Panc1 (cell line): ENCODE results near the gene SCLT1. TPM values are rescaled to one million over a fixed set of nuclear protein-coding genes. Genes with fewer than 3 reads are reported as not detected.

Source experiments
- ATAC-seq: fragments of 200-7000 bp; cut with Tn5 transposase; 2 replicates; pipeline ENCODE4 v1.9.1; 2020; ENCODE audit warnings: mild to moderate bottlenecking, moderate library complexity
- BruUV-seq: library from RNA; stranded (reverse); fragments of 400-500 nt; replicated peaks from 2 replicates; lab custom pipeline; 2021; lab: Mats Ljungman, UMichigan
- CTCF ChIA-PET: fragments of 300-600 bp; sonication (Branson Sonifier 250); formaldehyde crosslinking; loops from one replicate; lab custom pipeline; 2022; ENCODE audit warnings: antibody characterized with exemption; lab: Charles Lee
- POLR2A ChIA-PET: fragments of 300-600 bp; sonication (Branson Sonifier 250); formaldehyde crosslinking; loops from one replicate; lab custom pipeline; 2022; ENCODE audit warnings: antibody characterized with exemption; lab: Charles Lee
- DNase-seq: peaks from one replicate; pipeline ENCODE4 v3.0.0-alpha.2; 2010; ENCODE audit warnings: low read depth, low spot score
- H3K27ac ChIP-seq: 2 replicates; pipeline ENCODE4 v1.5.1; 2011; ENCODE audit warnings: mild to moderate bottlenecking, low read length, inconsistent platforms
- H3K27me3 ChIP-seq: fragments of 200-500 bp; sonication (Bioruptor generic); 2 replicates; pipeline ENCODE4 v1.6.0; 2014; ENCODE audit warnings: low read length, inconsistent platforms; ENCODE audit not compliant: control insufficient read depth, insufficient read depth
- H3K36me3 ChIP-seq: fragments of 200-500 bp; sonication (Bioruptor generic); 2 replicates; pipeline ENCODE4 v1.5.1; 2014; ENCODE audit warnings: inconsistent platforms, mild to moderate bottlenecking, low read length, moderate library complexity; ENCODE audit not compliant: control insufficient read depth, insufficient read depth
- H3K4me1 ChIP-seq: 2 replicates; pipeline ENCODE4 v1.5.1; 2011; ENCODE audit warnings: inconsistent platforms, mild to moderate bottlenecking, low read length, moderate library complexity; ENCODE audit not compliant: control insufficient read depth, insufficient read depth
- H3K4me3 ChIP-seq, 2 experiments: 2 replicates each; pipeline ENCODE4 v1.5.1; 2011 to 2012; ENCODE audit warnings: low read depth in 2 of 2, low read length in 2 of 2, mild to moderate bottlenecking in 2 of 2, inconsistent platforms in 1 of 2, moderate library complexity in 1 of 2
- H3K9me3 ChIP-seq: fragments of 200-500 bp; sonication (Bioruptor generic); 2 replicates; pipeline ENCODE4 v1.5.1; 2014; ENCODE audit warnings: low read depth, mild to moderate bottlenecking, inconsistent platforms, low read length, moderate library complexity; ENCODE audit not compliant: control insufficient read depth, insufficient read depth
- CTCF ChIP-seq: fragments of 450-650 bp; IDR thresholded peaks from 2 replicates; pipeline ENCODE4 v1.5.1; 2017; ENCODE audit warnings: mild to moderate bottlenecking
- POLR2AphosphoS5 ChIP-seq: IDR thresholded peaks from 2 replicates; pipeline ENCODE4 v1.6.1; 2012; ENCODE audit warnings: mild to moderate bottlenecking, low read depth, low read length, moderate library complexity
- SIN3A ChIP-seq: IDR thresholded peaks from 2 replicates; pipeline ENCODE4 v1.6.1; 2012; ENCODE audit warnings: low read depth, mild to moderate bottlenecking, low read length, moderate library complexity, borderline replicate concordance; ENCODE audit not compliant: insufficient read depth
- TCF7L2 ChIP-seq: IDR thresholded peaks from 2 replicates; pipeline ENCODE4 v1.6.1; 2011; ENCODE audit warnings: mild to moderate bottlenecking, low read depth, low read length, inconsistent platforms
- in situ Hi-C: cut with HindIII; loops from 2 replicates; pipeline ENCODE4 v1.10.0; 2016; ENCODE audit warnings: low sequenced_read_pairs, low pct_unique_long_range_greater_than_20kb
- intact Hi-C: fragments of 100-400 bp; cut with micrococcal nuclease; formaldehyde crosslinking; loops from one replicate; pipeline ENCODE4 v1.10.0; 2022; ENCODE audit not compliant: unreplicated experiment
- total RNA-seq: library from RNA; stranded (reverse); gene quantifications from one replicate; pipeline ENCODE4 v1.2.1, GENCODE V29; 2021; ENCODE audit not compliant: unreplicated experiment
- TF ChIP-seq, protein P1 (sequence below), 2 experiments: IDR thresholded peaks; 2 replicates each; pipeline ENCODE4 v1.6.1; 2011 to 2012; ENCODE audit warnings: low read depth in 2 of 2, control low read depth in 1 of 2, low read length in 1 of 2, mild to moderate bottlenecking in 1 of 2, moderate library complexity in 1 of 2; ENCODE audit not compliant: insufficient read depth in 1 of 2

Gene SCLT1
- total RNA-seq, 1 experiment from 2014 or later: 9.7 TPM

DNA sequence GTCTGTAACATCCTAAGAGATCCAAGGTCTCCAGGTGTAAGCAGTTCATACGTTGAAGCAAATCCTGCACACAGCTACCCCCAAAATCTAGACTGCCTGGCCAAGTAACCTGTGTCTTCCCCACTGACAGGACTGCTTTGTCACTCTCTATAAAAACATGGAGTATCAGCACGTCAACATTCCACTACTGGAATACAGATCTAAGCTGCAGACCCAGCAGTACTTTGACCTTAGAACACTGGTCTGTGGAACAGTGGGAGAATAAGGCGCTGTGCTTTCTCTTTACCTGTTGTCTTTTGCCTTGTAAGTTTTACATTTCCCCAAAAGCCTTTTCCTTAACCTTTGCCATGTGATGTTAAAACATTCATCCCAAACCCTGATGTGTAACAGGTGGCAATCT lies 146.4 kb downstream of the SCLT1 start:
- DNase-seq (no peak), ATAC-seq (no peak)
- BruUV-seq: no TSS peak
- H3K4me1 ChIP-seq: no peaks in the 10 kb centered on the region
- ChIA-PET CTCF (no interaction called here), POLR2A (interaction anchor here (0.6 kb wide), 1 partner anchor 266 kb away, joined by 4 read pairs; no protein-coding TSS in a partner anchor)
- H3K36me3 ChIP-seq: no peaks in the 10 kb centered on the region; the same call in 1 of the 2 replicates
- H3K9me3 ChIP-seq: no peaks in the 10 kb centered on the region
- no peak overlapping the region for H3K4me3 ChIP-seq
- in situ Hi-C loops (no loop called here), intact Hi-C loops (no loop called here)
- H3K27me3 ChIP-seq: no peaks in the 10 kb centered on the region
- no peak overlapping the region for H3K27ac ChIP-seq
- TF ChIP-seq TCF7L2: no peak
- TF ChIP-seq SIN3A: no peak
- no peak for TF ChIP-seq CTCF
- TF ChIP-seq, protein P1, sequence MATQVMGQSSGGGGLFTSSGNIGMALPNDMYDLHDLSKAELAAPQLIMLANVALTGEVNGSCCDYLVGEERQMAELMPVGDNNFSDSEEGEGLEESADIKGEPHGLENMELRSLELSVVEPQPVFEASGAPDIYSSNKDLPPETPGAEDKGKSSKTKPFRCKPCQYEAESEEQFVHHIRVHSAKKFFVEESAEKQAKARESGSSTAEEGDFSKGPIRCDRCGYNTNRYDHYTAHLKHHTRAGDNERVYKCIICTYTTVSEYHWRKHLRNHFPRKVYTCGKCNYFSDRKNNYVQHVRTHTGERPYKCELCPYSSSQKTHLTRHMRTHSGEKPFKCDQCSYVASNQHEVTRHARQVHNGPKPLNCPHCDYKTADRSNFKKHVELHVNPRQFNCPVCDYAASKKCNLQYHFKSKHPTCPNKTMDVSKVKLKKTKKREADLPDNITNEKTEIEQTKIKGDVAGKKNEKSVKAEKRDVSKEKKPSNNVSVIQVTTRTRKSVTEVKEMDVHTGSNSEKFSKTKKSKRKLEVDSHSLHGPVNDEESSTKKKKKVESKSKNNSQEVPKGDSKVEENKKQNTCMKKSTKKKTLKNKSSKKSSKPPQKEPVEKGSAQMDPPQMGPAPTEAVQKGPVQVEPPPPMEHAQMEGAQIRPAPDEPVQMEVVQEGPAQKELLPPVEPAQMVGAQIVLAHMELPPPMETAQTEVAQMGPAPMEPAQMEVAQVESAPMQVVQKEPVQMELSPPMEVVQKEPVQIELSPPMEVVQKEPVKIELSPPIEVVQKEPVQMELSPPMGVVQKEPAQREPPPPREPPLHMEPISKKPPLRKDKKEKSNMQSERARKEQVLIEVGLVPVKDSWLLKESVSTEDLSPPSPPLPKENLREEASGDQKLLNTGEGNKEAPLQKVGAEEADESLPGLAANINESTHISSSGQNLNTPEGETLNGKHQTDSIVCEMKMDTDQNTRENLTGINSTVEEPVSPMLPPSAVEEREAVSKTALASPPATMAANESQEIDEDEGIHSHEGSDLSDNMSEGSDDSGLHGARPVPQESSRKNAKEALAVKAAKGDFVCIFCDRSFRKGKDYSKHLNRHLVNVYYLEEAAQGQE (IDR thresholded peaks at IDR 0.05; ENCODE audit: insufficient read depth in 1 of 2, low read depth in 2 of 2, low read length in 1 of 2): no peak
- no peak for TF ChIP-seq POLR2AphosphoS5

GRCh38 chr4:128942607-128943006 lies 150.7 kb downstream of the SCLT1 start:
- ATAC-seq (no peak), DNase-seq (no peak)
- no peak for TF ChIP-seq POLR2AphosphoS5
- TF ChIP-seq TCF7L2: no peak
- TF ChIP-seq, protein P1 (IDR thresholded peaks at IDR 0.05; ENCODE audit: insufficient read depth in 1 of 2, low read depth in 2 of 2, low read length in 1 of 2): no peak
- TF ChIP-seq CTCF: no peak
- no peak for TF ChIP-seq SIN3A
- POLR2A ChIA-PET: no interaction called here
- Histone ChIP-seq H3K27ac (no peak overlapping the region), H3K4me3 (no peak overlapping the region), H3K4me1 (no peaks in the 10 kb centered on the region), H3K9me3 (no peaks in the 10 kb centered on the region), H3K27me3 (no peaks in the 10 kb centered on the region), H3K36me3 (no peaks in the 10 kb centered on the region; the same call in 1 of the 2 replicates)
- no TSS peak for BruUV-seq
- CTCF ChIA-PET: no interaction called here
- in situ Hi-C loops (no loop called here), intact Hi-C loops (no loop called here)
